KMS-11 (cell line): ENCODE results near the gene ATF7.
A peak's percentile ranks its signal among the peaks of the same experiment; 100 is the strongest.

Experiments used
- H2AFZ ChIP-seq: fragments of 200-600 bp; sonication (generic); 2 replicates; pipeline ENCODE4 v1.6.1; 2016; ENCODE audit warnings: antibody characterized with exemption, mixed run types, low read depth
- H3K27ac ChIP-seq: fragments of 200-600 bp; sonication (generic); 2 replicates; pipeline ENCODE4 v1.6.1; 2016; ENCODE audit warnings: mild to moderate bottlenecking, mixed run types
- H3K27me3 ChIP-seq: fragments of 200-600 bp; sonication (generic); 2 replicates; pipeline ENCODE4 v1.6.1; 2017; ENCODE audit warnings: mild to moderate bottlenecking, low read depth, mixed run types, moderate library complexity; ENCODE audit not compliant: insufficient read depth
- H3K36me3 ChIP-seq: fragments of 200-600 bp; sonication (generic); 2 replicates; pipeline ENCODE4 v1.6.1; 2017; ENCODE audit warnings: mild to moderate bottlenecking, mixed run types; ENCODE audit not compliant: insufficient read depth
- H3K4me1 ChIP-seq: fragments of 200-600 bp; sonication (generic); 2 replicates; pipeline ENCODE4 v1.6.1; 2016; ENCODE audit warnings: mild to moderate bottlenecking, low read depth, mixed run types; ENCODE audit not compliant: poor library complexity, severe bottlenecking
- H3K4me2 ChIP-seq: fragments of 200-600 bp; sonication (generic); 2 replicates; pipeline ENCODE4 v1.7.0; 2016; ENCODE audit warnings: mild to moderate bottlenecking, mixed run types
- H3K4me3 ChIP-seq: fragments of 200-600 bp; sonication (generic); IDR thresholded peaks from 2 replicates; pipeline ENCODE4 v1.6.1; 2017; ENCODE audit warnings: low read depth, low read length, mixed read lengths; ENCODE audit not compliant: insufficient read depth
- H3K79me2 ChIP-seq: fragments of 200-600 bp; sonication (generic); 2 replicates; pipeline ENCODE4 v1.6.1; 2016; ENCODE audit warnings: low read depth, mixed run types; ENCODE audit not compliant: insufficient read depth
- H3K9ac ChIP-seq: fragments of 200-600 bp; sonication (generic); 2 replicates; pipeline ENCODE4 v1.6.1; 2016; ENCODE audit warnings: mild to moderate bottlenecking, mixed run types
- H4K20me1 ChIP-seq: fragments of 200-600 bp; sonication (generic); 2 replicates; pipeline ENCODE4 v1.6.1; 2016; ENCODE audit warnings: mild to moderate bottlenecking, mixed run types; ENCODE audit not compliant: insufficient read depth
- TF ChIP-seq, protein P1 (sequence below): fragments of 200-600 bp; sonication (generic); conservative IDR thresholded peaks from 2 replicates; pipeline ENCODE4 v1.6.1; 2017; ENCODE audit warnings: low read depth, mild to moderate bottlenecking, antibody characterized with exemption, low read length, moderate library complexity, mixed read lengths

Gene ATF7

DNA sequence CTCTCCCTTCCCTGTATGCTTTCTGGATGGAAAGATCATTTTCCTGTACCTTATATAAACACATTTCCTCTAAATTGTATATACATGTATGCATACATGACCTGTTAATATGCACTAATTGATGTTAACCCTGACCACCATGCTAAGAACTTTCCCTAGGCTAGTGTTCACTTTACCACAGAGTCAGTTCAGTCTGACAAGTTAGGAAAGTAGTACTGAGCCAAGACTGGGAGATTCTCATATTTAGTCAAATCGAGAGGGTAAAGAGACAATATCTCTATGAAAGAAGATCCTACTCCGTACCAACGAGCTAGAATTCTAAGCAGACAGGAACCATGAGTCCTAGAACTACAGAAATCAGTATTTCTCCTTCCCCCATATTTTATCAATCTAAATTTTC is 36.8 kb downstream of the ATF7 start:
- no peak overlapping the region for H3K9ac ChIP-seq
- no peaks in the 10 kb centered on the region for H3K27me3 ChIP-seq
- no peaks in the 10 kb centered on the region for H3K79me2 ChIP-seq
- no peak overlapping the region for H3K4me3 ChIP-seq
- H4K20me1 ChIP-seq: no peaks in the 10 kb centered on the region
- TF ChIP-seq, protein P1, sequence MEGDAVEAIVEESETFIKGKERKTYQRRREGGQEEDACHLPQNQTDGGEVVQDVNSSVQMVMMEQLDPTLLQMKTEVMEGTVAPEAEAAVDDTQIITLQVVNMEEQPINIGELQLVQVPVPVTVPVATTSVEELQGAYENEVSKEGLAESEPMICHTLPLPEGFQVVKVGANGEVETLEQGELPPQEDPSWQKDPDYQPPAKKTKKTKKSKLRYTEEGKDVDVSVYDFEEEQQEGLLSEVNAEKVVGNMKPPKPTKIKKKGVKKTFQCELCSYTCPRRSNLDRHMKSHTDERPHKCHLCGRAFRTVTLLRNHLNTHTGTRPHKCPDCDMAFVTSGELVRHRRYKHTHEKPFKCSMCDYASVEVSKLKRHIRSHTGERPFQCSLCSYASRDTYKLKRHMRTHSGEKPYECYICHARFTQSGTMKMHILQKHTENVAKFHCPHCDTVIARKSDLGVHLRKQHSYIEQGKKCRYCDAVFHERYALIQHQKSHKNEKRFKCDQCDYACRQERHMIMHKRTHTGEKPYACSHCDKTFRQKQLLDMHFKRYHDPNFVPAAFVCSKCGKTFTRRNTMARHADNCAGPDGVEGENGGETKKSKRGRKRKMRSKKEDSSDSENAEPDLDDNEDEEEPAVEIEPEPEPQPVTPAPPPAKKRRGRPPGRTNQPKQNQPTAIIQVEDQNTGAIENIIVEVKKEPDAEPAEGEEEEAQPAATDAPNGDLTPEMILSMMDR: no peak
- no peak overlapping the region for H2AFZ ChIP-seq
- H3K36me3 ChIP-seq: no peaks in the 10 kb centered on the region
- no peak overlapping the region for H3K4me2 ChIP-seq
- no peak overlapping the region for H3K27ac ChIP-seq
- H3K4me1 ChIP-seq: peaks cover 42% of the 10 kb centered on the region

- H4K20me1 ChIP-seq: no peaks in the 10 kb centered on the region
Observed at GRCh38 chr12:53588123-53588522, 38.1 kb downstream of the ATF7 start.

GRCh38 chr12:53586745-53587144 is 39.4 kb downstream of the ATF7 start:
- no peak overlapping the region for H3K4me3 ChIP-seq
- H4K20me1 ChIP-seq: no peaks in the 10 kb centered on the region
- no peaks in the 10 kb centered on the region for H3K79me2 ChIP-seq
- no peaks in the 10 kb centered on the region for H3K36me3 ChIP-seq
- H3K9ac ChIP-seq: no peak overlapping the region
- H3K27me3 ChIP-seq: no peaks in the 10 kb centered on the region
- no peak overlapping the region for H2AFZ ChIP-seq
- peaks cover 34% of the 10 kb centered on the region for H3K4me1 ChIP-seq
- peak overlapping the region; percentile 1; the same call in 1 of the 2 replicates for H3K27ac ChIP-seq
- H3K4me2 ChIP-seq: peak overlapping the region; percentile 40
- TF ChIP-seq, protein P1: no peak

More at GRCh38 chr12:53588123-53588522, 38.1 kb downstream of the ATF7 start:
- H3K27me3 ChIP-seq: no peaks in the 10 kb centered on the region
- no peak overlapping the region for H3K4me2 ChIP-seq
- no peaks in the 10 kb centered on the region for H3K79me2 ChIP-seq
- H3K9ac ChIP-seq: no peak overlapping the region
- no peaks in the 10 kb centered on the region for H3K36me3 ChIP-seq
- H3K4me1 ChIP-seq: peaks cover 42% of the 10 kb centered on the region
- TF ChIP-seq, protein P1: no peak
- no peak overlapping the region for H2AFZ ChIP-seq
- H3K27ac ChIP-seq: no peak overlapping the region
- H3K4me3 ChIP-seq: no peak overlapping the region

DNA sequence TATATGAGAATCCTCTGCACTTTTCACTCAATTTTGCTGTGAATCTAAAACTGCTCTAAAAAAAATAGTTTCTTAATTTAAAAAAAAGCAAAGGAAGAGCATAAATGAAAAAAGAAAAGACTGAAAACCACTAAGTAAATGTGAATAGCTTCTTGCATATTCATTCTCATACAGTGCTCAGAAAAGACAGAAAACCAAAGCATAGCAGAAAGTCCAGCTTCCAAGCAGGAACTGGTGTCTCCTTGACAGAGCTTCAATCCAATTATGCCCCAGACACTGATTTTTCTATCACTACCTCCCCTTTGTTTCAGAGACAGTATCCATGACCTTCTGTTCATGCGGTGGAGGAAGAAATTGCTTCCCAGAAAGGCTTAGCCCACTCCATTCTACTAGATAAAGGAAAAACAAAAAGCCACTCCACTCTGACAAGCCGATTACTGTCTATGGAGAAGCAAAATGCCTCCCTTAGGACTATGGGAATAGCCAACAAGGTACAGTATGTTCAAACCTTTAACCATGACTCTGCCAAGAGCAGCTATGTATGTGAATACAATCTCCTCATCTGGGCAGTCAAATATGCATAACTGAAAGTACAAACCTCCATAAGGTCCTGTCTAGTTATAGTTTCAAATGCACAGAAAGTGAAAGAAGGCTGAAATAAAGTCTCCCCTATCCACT is 40.6 kb downstream of the ATF7 start:
- peaks cover 34% of the 10 kb centered on the region for H3K4me1 ChIP-seq

More for the DNA sequence above, 40.6 kb downstream of the ATF7 start:
- no peak overlapping the region for H3K4me3 ChIP-seq
- peak overlapping the region; percentile 14; the same call in 1 of the 2 replicates for H3K27ac ChIP-seq
- no peak overlapping the region for H3K9ac ChIP-seq
- no peaks in the 10 kb centered on the region for H3K79me2 ChIP-seq
- H3K36me3 ChIP-seq: no peaks in the 10 kb centered on the region
- H2AFZ ChIP-seq: no peak overlapping the region
- peak overlapping the region; percentile 40 for H3K4me2 ChIP-seq
- TF ChIP-seq, protein P1: no peak
- H4K20me1 ChIP-seq: no peaks in the 10 kb centered on the region
- H3K27me3 ChIP-seq: no peaks in the 10 kb centered on the region
